Activated CD8-positive, alpha-beta memory T cell treated with anti-CD3 and anti-CD28 coated beads, Interleukin-2, amount 50 U/mL, for 24 hours (primary cell): Measurements from ENCODE around the gene PRM2.
"Not testable (repeated sequence)": the region's sequence is repeated elsewhere in the genome, so short reads cannot be mapped to it uniquely, and the experiment has no call there.

ENCODE experiments used
- DNase-seq: peaks from one replicate; pipeline ENCODE4 v3.0.0-alpha.2; 2020; ENCODE audit errors: extremely low read depth

Gene PRM2

GRCh38 chr16:11289696-11290095, 13.4 kb upstream of the PRM2 start:
- not testable (repeated sequence) for DNase-seq

DNA sequence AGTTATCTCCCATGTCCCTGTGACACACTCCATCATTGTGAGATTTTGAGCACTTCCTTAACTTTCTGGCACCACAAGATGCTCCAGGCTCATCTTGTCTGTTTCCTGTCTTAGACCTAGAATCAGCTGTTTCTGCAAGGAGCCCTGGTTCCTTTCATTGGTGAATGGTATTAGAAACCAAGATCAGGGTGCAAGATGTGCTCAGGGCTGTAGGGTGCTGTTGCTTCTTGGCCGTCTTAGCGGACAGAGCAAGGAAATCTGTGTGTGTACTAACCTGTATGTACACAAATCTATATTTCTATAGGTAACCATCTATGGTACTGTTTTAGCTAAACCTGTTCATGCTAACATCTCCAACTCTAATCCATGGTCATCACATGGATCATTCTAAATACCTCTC, 12.9 kb upstream of the PRM2 start:
- DNase-seq = no peak

DNA sequence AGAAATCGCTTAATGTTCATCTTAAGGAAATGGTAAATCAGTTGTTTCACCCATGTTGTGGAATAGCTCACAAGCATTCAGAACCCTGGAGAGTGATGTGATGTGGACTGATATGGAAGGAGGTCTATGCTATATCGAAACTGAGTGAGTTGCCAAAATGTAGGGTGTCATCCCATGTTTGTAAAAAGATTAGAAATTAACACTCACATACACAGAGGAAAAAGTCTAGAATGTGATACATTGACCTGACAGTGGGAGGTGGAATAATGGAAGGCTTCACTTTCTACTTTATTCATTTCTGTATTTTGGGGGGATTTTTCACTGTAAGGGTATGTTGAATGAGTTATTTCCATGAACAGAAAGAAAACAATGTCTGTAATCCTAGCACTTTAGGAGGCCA, 9.6 kb upstream of the PRM2 start:
- DNase-seq = no peak

DNA sequence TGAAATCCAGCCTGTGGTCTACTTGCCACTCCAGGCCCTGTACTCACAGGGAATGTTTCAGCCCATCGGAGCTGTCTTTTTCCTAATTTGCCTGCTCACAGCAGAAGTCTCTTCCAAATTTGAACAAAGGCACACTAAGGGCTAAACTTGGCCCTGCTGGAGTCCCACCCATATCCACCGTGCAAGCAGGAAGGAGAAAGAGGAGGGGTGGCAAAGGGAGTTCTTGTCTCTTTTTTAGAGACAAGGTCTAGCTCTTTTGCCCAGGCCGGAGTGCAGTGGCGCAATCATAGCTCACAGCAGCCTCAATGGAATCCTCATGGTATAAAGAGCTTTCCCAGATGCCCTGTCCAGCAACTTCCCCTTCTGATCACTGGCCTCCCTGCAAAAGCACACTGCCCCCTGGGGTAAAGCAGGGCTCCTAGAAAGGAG, 7.6 kb upstream of the PRM2 start:
- DNase-seq = no peak

GRCh38 chr16:11280616-11281522, 4.6 kb upstream of the PRM2 start, which contains the start of gene PRM1:
PRM1 (minus strand) TSS chr16:11281330; CDS start chr16:11281238, 92 bp downstream.
- no peak for DNase-seq

GRCh38 chr16:11278681-11279628, 2.7 kb upstream of the PRM2 start:
- DNase-seq = no peak

GRCh38 chr16:11277607-11278337, 1.5 kb upstream of the PRM2 start:
- no peak for DNase-seq

GRCh38 chr16:11276896-11277593, 765 bp upstream of the PRM2 start:
- no peak for DNase-seq

DNA sequence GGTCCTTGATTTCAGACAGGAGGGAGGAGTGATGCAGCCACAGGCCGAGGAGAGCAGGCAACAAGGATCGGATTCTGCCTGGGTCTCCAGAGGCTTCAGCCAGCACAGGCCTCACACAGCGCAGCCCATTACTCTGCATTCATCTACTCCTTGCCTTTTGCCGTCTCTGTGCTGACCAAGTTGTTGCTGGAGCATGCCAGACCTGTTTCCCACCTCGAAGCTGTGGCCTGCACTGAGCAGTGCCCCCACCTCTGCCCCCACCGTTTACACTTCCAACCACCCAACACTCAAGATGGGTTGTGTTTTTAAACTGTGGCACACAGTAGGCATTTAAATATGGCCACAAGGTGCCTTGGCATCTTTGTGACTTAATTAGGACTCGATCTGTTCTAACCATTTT, 1.3 kb downstream of the PRM2 start:
- no peak for DNase-seq

DNA sequence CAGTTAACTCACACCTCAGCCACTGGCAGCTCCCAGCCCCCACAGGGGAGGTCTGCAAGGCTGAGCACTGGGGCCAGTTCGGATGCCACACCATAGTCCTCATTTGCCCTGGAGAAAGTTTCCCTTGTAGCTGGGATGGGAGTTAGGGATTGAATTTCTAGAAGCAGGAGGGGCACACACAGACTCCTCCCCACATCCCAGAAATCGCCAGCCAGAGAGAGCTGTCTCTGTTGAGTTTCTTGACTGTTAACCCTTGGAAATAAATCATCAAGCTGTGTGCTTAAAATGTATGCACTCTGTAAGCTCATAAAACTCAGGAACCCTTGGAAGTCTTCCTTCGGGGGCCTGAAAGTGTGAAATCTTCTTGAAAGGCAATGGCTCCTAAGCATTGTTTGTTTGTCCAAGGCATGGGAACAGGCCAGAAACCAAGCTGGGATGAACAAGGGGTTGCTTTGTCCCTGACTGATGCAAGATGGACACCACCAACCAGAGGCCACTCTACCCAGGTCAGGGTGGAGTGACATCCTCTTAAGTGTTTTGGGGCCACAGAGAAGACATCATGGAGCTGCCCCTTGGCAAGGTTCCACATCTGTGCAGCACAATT, 2.5 kb downstream of the PRM2 start:
- no peak for DNase-seq

GRCh38 chr16:11272921-11273720, 3.2 kb downstream of the PRM2 start, which contains the start of gene PRM3:
PRM3 (minus strand) TSS chr16:11273629; CDS start chr16:11273595, 34 bp downstream.
- no peak for DNase-seq

- DNase-seq = no peak
Measured at GRCh38 chr16:11272484-11272883, 3.8 kb downstream of the PRM2 start.

GRCh38 chr16:11271610-11272009, 4.7 kb downstream of the PRM2 start:
- no peak for DNase-seq

GRCh38 chr16:11270602-11271162, 5.6 kb downstream of the PRM2 start:
- DNase-seq = no peak

DNA sequence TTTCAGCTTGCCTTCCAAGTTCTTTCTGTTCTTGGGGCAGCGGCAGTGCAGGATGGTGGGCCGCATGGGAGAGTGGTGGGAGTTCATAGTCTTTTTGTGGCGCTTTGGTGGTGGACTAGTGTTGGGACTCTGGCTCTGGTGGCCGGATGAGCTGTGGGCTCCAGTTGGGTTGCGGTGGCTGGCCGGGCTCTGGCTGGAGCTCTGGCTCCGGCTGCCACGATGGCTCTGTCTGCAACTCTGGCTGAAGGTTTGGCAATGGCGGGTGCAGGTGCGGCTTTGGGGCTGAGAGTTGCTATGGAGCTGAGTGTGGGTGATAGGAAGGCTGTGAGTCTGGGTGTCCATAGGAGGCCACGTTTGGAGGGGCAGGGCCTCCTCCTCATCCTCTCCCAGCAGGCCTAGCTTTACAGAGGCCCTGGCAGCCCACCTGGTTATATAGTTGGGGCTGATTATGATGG, 7.3 kb downstream of the PRM2 start, which contains the start of gene TNP2:
TNP2 (minus strand) TSS at position 405 of the 455 bp plus-strand sequence; CDS start at position 342, 63 bp downstream.
- DNase-seq = no peak

DNA sequence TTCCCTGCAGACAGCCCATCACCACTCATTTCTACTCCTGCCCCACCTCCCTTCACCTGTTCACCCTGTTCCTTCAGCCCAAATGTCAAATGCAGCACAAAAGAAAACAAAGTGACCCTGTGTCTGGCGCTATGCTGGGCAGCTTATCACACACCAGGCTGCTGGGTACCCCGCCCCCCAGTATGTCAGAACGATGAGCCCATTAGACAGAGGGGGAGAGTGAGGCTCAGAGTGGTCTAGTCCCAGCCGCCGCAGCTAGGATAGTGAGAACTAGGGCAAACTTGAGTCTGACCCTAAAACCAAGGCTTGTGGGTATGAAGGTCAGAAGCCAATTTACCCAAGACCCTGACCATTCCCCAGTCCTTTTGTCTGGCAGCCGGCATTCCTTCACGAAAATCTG, 11.2 kb downstream of the PRM2 start:
- DNase-seq = no peak

DNA sequence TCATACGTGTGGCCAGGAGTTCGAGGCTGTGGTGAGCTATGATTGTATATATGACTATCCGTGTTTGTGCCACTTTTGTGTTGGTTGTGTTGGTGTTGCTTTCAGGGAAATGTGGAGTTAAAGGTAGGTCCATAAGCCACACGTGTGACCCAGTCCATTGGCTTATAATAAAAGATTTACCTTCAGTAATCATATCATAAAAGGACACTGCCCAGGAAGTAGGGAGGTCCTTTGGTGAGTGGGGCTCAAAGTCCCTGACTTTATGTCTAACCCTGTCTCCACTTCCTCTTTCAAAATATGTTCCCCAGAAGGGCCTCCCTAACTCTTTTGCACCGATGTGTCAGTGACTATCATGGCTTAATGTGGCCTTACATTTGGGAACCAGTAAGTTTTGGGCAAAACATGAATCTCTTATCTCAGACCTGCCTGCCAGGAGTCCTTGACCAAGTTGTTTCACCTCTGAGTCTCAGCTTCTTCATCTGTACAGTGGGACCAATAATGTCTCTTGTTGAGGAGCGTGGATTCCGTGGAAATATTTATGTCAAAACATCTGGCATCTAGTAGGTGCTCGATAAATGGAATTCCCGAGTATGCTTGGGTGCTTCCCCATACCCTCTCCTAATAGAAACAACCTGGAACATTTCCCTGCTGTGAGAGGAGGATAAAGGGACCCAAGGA, 12.0 kb downstream of the PRM2 start:
- no peak for DNase-seq

- no peak for DNase-seq
Measured at GRCh38 chr16:11263737-11264136, 12.5 kb downstream of the PRM2 start.

GRCh38 chr16:11262915-11263314, 13.4 kb downstream of the PRM2 start:
- no peak for DNase-seq
